ENCODE data around the gene NUTF2.
A peak's percentile ranks its signal among the peaks of the same experiment; 100 is the strongest.

The NUTF2 gene

DNA sequence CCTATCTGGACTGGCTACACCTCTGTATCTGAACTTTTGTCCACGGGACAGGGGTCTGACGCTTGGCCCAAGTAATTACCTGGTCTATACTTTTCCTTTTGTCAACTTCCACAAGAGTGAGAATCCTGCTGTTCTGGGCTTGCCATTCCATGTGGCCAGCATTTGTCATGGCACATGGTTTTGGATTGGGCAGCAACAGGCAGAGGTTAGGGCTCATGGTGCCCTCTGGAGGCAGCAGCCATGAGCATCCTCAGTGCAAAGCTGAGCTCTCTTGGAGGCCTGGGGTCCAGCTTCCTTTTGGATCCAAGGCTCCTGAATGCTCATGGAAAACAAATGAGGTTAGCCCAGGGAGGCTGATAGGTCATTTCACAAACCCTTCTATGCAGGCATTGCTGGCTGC lies 18.6 kb downstream of the NUTF2 start:
- no peak for DNase-seq

DNA sequence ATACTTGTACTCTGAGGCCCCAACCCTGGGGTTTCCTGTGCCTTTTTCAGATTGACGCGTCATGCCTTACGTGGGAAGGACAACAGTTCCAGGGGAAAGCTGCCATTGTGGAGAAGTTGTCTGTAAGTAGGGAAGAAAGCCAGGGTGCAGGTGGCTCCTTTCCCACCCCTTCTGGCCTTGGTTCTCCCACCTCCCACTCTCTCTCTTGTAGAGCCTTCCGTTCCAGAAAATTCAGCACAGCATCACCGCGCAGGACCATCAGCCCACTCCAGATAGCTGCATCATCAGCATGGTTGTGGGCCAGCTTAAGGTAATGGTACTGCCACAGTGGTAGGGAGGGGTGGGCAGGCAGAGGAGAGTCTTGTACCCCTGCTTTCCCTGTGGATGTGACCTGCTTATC lies 21.6 kb downstream of the NUTF2 start:
- DNase-seq, result no peak

DNA sequence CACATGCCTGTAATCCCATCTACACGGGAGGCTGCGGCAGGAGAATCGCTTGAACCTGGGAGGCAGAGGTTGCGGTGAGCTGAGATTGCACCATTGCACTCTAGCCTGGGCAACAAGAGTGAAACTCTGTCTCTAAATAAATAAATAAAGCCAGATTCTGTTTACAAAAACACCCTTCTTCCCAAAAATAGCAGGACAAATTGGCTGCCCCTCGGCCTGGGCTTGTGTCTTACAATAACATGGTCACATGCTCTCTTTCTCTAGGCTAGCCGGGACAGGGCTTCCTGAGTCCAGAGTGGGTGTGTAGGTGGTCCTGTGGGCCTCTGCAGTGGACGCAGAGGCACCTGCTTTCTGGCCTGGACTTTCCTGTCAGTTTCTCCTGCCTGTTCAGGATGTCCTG lies 22.9 kb downstream of the NUTF2 start:
- no peak for DNase-seq

DNA sequence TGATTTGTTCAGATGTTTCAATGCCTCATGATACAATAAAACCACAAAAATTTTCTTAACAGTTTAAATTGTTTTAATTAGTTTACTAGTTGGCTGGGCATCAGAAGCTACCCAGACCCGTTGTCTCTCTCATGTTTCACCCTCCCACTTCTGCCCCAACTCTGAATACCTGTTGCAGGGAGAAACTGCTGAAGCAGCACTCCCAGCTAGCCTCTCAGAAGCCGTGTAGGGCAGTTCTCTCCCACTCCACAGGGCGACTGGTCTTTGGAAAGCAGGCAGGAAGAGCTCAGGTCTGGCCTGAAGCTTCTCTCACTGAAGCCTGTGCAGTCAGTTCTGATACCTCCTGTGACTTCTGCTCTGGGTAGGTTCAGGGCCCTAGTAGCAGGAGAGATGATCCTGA lies 24.5 kb downstream of the NUTF2 start:
- no peak for DNase-seq

DNA sequence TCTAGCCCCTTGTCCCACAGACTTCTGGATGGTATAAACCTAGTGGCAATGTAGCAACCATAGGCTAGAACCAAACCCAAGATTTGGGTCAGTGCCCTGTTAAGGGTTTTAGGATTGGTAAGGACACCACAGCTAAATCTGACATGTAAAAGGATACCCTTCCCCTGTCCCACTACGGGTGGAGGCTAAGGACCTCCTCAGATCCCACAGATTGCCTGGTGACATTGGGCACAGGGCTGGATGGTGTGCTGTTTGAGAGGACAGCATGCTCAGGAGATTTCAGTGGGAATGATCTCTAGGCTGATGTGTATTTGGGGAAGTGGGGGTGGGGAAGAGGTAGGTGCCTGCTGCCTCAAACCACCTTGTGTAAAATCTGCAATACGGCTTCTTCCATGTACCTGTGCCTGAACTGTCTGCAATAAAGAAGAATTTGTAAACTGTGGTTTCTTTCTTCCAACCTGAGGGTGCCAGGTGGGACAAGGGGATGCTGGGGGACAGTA lies 25.4 kb downstream of the NUTF2 start:
- DNase-seq, result no peak

DNA sequence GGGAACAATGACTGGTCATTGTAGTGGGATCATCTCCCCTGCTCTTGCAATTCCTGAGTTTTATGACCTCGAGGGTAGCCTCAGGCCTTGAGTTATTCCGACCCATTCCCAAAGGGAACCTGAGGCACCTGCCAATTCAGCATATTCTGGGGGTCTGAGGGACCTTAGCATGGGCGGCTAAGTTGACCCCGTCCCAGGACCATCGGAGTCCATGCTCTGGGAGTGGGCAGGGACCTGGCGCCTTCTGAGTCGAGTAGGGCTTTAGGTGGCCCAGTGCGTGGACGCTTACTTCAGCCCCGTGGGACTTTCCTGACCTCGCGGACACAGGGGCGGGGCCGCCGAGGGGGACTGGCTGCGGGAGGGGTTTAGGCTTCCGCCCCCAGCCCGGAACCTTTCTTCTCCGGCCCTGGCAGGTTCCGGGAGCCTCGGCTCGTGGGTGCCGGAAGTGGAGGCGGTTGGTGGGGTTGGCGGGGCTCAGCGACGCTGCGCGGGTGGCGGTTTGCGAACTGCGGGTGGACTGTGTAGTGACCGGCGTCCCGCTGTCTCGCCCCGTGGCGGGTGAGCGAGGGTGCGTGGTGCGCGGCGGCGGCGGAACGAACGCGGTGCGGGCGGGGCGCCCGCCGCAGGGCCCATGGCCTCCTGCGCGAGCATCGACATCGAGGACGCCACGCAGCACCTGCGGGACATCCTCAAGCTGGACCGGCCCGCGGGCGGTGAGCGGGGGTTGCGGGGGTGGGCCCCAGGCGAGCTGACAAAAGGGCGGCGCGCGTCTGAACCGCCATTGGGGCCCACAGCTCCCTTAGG lies 26.1 kb downstream of the NUTF2 start, which contains the start of gene EDC4:
Gene EDC4, plus strand, starts transcription at position 422 of the 804 bp plus-strand sequence. Its CDS starts 210 bp downstream, at position 632.
- DNase-seq, result peak; percentile 86

DNA sequence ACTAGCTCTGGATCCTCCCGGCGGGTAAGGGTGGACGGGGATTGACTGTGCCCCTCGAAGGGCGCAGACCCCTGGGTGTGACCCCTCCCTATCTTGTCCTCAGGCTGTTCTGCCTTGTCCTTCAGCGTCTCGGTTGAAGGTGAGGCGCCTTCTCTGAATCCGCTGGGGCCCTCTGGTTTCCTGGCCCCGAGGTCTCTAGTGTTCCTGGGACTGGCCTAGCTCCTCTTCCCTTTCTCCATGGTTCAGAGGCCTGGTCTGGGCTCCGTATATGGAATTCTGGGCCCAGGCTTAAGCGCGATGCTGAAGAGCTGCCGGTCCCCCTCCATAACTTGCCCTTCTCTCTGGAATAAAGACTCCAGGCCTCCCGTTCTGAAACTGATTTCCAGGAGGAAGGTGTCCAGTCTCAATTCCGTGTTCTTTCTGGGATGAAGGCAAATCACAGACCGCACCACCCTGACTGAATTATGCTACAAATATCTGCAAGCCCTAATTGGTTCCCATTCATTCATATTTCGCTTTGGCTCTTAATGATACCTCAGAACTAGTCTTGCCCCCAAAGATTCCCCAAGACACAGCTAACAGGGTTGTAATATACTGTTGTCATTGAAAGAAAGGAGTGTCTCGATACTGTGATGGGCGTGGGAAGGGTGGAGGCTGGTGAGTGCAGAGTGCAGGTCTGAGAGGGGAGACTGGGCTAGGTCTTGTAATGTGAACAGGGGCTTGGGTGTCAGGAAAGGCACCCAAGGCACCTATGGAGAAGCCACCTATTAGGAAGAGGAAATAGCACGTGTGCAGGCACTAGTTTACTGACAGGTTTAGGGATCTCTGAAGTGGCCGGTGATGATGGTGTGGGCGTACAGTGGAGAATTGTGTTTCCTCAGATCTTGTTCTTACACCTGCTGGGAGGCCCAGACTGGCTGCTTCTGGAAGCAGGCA lies 27.0 kb downstream of the NUTF2 start:
- no peak for DNase-seq

DNA sequence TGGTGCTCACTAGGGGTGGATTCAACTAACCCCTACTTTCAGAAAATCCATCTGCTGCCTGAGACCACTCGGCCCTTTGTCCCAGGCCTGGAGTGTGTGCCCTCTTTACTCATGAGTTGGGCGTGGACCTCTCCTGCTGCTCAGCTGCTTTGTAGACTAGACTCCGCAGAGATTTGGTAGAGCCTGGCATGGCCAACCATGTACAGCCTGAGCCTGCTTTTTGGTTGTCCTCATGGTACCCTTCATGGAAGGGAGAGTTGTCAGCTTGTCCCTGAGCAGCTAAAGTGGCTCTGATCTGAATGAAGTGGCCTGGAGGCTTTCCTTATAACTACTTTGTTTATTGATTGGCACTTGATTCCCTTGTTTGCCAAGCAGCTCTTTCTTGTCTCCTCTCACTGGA lies 27.6 kb downstream of the NUTF2 start:
- no peak for DNase-seq

DNA sequence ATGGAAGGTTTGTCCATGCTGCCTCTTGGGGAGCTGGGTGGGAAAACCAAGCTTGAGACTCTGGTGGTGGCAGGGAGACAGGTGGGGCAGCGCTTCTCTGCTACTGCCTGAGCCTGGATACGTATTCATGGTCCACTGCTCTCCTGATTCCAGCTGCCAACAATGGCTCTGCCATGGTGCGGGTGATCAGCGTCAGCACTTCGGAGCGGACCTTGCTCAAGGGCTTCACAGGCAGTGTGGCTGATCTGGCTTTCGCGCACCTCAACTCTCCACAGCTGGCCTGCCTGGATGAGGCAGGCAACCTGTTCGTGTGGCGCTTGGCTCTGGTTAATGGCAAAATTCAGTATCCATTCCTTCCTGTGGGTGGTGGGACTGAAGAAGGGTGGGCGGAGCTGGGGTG lies 30.3 kb downstream of the NUTF2 start:
- no peak for DNase-seq

DNA sequence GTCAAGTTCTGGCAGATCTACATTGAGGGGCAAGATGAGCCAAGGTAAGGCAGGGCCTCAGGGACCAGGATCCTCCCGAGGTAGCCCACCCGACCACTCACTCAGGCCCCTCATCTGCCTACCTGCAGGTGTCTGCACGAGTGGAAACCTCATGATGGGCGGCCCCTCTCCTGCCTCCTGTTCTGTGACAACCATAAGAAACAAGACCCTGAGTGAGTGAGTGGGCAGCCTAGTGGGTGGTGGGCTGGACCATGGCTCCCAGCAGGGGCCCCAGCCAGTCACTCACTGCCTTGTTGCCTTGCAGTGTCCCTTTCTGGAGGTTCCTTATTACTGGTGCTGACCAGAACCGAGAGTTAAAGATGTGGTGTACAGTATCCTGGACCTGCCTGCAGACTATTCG lies 31.5 kb downstream of the NUTF2 start:
- DNase-seq, result no peak

DNA sequence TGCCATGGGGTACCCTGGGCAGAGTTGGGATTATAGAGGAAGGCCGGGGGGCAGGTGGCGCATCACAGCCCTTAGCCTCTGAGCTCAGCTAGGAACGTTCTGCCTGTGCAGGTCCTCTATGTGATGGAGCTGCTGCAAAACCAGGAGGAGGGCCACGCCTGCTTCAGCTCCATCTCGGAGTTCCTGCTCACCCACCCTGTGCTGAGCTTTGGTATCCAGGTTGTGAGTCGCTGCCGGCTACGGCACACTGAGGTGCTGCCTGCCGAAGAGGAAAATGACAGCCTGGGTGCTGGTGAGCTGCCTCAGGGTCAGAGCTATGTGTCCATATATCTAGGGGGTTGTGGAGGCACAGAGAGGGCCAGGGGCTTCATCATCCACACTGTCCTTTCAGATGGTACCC lies 32.1 kb downstream of the NUTF2 start:
- no peak for DNase-seq

DNA sequence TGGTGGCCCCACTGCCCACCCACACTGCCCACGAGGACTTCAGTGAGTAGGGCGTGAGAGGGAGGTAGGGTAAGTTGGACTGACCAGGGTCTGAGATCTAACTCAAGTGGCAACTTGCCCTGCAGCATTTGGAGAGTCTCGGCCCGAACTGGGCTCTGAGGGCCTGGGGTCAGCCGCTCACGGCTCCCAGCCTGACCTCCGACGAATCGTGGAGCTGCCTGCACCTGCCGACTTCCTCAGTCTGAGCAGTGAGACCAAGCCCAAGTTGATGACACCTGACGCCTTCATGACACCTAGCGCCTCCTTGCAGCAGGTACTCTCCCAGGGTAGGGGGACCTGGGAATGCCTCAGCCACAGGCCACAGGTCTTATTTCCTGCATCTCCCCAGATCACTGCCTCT lies 32.7 kb downstream of the NUTF2 start:
- DNase-seq, result no peak

DNA sequence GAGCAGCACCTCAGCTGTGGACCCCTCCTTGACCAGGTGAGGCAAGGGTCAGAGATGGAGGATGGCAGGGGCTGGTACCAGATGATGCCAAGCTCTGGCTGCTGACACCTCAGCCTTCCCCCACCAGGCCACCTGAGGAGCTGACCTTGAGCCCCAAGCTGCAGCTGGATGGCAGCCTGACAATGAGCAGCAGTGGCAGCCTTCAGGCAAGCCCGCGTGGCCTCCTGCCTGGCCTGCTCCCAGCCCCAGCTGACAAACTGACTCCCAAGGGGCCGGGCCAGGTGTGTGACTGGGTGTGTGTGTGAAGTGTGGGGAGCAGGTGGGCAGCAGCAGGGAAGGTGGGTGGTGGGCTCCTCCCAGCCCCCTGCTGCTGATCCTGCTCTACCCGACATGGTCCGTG lies 33.2 kb downstream of the NUTF2 start:
- no peak for DNase-seq

DNA sequence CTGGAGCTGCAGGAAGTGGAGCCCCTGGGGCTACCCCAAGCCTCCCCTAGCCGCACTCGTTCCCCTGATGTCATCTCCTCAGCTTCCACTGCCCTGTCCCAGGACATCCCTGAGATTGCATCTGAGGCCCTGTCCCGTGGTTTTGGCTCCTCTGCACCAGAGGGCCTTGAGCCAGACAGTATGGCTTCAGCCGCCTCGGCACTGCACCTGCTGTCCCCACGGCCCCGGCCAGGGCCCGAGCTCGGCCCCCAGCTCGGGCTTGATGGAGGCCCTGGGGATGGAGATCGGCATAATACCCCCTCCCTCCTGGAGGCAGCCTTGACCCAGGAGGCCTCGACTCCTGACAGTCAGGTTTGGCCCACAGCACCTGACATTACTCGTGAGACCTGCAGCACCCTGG lies 33.9 kb downstream of the NUTF2 start:
- no peak for DNase-seq

DNA sequence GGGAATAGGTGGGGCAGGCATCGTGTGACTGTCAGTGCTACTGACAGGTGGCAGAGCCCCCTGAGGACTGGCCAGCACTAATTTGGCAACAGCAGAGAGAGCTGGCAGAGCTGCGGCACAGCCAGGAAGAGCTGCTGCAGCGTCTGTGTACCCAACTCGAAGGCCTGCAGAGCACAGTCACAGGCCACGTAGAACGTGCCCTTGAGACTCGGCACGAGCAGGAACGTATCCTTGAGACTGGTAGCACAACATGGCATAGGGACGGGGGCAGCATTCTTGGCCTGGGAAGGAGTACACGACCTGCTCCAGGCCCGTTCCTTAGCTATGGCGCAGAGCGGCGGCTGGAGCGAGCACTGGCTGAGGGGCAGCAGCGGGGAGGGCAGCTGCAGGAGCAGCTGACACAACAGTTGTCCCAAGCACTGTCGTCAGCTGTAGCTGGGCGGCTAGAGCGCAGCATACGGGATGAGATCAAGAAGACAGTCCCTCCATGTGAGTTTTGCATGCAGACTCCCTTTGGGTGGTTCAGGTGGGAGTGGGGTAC lies 35.0 kb downstream of the NUTF2 start:
- no peak for DNase-seq

DNA sequence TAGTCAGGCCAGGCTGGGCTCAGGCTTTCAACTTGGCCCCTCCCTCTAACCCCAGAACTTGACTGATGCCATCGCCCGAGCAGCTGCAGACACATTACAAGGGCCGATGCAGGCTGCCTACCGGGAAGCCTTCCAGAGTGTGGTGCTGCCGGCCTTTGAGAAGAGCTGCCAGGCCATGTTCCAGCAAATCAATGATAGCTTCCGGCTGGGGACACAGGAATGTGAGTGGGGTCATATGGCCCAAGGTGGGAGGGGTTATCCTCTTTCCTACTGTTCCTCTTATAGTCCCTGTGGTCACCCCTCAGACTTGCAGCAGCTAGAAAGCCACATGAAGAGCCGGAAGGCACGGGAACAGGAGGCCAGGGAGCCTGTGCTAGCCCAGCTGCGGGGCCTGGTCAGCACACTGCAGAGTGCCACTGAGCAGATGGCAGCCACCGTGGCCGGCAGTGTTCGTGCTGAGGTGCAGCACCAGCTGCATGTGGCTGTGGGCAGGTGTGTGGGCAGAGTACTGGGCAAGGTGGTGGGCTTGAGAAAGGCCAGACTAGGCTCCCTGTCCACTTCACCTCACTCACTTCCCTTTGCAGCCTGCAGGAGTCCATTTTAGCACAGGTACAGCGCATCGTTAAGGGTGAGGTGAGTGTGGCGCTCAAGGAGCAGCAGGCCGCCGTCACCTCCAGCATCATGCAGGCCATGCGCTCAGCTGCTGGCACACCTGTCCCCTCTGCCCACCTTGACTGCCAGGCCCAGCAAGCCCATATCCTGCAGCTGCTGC lies 35.8 kb downstream of the NUTF2 start:
- no peak for DNase-seq

DNA sequence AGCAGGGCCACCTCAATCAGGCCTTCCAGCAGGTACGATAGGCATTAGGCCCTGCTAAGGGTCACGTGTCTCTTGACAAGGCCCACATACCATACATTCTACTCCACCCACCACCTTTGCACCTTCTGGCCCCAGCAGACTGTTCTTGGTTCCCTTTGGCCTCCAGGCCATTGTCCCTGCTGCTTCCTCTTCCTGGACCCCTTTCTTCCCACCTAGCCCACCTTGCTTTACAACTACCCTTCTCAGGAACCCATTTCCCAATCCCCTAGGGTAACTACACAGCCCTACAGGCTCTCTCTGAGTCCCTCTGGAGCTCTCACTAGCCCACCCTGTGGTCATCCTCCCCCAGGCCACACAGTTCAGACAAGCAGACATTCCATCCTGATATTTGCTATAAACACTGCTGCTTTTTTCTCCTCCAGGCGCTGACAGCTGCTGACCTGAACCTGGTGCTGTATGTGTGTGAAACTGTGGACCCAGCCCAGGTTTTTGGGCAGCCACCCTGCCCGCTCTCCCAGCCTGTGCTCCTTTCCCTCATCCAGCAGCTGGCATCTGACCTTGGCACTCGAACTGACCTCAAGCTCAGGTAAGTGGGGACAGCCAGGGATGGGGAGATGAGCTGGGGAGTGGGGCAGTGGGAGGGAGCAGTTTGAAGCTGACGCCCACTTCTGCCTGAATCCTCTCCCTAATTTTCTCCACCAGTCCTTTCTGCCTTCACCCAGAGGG lies 36.6 kb downstream of the NUTF2 start:
- DNase-seq, result no peak

DNA sequence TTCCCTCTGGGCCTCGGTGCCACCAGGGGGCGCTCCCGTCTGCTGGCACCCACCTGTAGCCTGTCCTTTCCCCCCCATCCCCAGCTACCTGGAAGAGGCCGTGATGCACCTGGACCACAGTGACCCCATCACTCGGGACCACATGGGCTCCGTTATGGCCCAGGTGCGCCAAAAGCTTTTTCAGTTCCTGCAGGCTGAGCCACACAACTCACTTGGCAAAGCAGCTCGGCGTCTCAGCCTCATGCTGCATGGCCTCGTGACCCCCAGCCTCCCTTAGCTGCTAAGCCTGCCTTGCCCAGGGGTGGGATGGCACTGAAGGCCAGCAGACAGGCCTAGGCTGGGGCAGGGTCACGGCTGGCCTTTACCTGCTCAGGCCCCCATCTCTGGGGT lies 37.1 kb downstream of the NUTF2 start:
- peak; percentile 63 for DNase-seq

DNA sequence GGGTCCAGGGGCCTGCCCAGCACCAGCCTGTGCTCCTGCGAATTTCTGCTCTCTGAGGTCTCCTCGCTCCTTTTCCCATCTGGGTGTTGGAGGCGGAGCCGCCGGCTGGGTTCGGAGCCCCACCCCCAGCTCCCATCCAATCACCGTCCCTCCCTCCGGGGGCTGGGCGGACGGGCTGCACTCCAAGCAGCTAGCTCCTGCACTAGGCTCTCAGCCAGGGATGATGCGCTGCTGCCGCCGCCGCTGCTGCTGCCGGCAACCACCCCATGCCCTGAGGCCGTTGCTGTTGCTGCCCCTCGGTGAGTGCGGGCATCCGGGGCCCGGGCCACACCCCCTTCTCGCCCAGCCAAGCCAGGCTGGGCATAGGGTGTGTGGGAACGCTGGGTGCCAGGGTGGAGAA lies 38.0 kb downstream of the NUTF2 start, which contains the start of gene NRN1L:
Gene NRN1L, plus strand, starts transcription at position 202 of the 400 bp plus-strand sequence. Its CDS starts 19 bp downstream, at position 221.
- DNase-seq, result no peak

DNA sequence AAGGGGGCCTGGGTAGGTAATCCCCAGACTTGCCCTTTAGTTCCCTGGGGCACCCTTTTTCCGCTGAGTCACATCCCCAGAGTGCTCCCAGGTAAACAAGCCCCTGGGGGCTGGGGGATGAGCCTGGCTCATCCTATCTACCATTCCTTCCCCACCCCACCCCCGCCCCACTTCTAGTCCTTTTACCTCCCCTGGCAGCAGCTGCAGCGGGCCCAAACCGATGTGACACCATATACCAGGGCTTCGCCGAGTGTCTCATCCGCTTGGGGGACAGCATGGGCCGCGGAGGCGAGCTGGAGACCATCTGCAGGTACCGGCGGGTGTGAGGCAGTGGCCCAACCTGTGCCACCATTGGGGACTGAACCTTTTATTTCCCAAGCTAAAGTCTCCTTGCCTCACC lies 38.8 kb downstream of the NUTF2 start:
- no peak for DNase-seq

DNA sequence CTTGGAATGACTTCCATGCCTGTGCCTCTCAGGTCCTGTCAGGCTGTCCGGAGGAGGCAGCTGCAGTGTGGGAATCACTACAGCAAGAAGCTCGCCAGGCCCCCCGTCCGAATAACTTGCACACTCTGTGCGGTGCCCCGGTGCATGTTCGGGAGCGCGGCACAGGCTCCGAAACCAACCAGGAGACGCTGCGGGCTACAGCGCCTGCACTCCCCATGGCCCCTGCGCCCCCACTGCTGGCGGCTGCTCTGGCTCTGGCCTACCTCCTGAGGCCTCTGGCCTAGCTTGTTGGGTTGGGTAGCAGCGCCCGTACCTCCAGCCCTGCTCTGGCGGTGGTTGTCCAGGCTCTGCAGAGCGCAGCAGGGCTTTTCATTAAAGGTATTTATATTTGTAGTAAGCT lies 39.2 kb downstream of the NUTF2 start:
- no peak for DNase-seq

DNA sequence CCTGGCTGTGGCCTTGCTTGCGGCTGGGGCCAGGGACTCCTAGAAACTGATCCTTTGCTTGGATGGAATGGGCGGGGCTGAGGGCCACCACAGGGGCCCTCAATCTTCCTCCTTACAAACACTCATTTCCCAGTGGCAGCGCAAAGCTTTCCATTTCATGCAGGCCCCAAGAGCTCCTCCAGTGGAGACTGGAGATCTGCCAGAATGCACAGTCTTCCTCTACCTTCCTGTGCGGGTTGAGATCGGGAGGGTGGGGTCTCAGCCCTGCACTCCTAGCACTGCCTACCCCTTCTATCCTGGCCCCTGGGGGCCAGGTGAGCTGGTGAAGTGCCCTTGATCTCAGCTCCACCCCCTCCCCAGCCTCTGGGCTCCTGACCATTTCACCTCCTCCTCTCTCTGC lies 39.7 kb downstream of the NUTF2 start:
- DNase-seq, result no peak

Data from activated T-cell treated with anti-CD3 and anti-CD28 coated beads for 4 hours (primary cell).